ENCODE results near the gene KIAA1549. TPM values are rescaled to one million over a fixed set of nuclear protein-coding genes. Genes with fewer than 3 reads are reported as not detected.

The KIAA1549 gene
- total RNA-seq, 1 experiment from 2014 or later, result 14.1 TPM

- Histone ChIP-seq H3K36me3 (ENCODE audit: control insufficient read depth, insufficient read depth, low read length) (no peaks in the 10 kb centered on the region), H3K4me1 (ENCODE audit: control insufficient read depth, insufficient read depth, low read length) (no peaks in the 10 kb centered on the region), H3K4me3 (ENCODE audit: low read depth in 2 of 2, low read length in 2 of 2) (no peak overlapping the region), H3K27ac (ENCODE audit: low read length) (no peak overlapping the region), H3K9me3 (ENCODE audit: control insufficient read depth, insufficient read depth, low read depth, low read length) (no peaks in the 10 kb centered on the region), H3K27me3 (ENCODE audit: control insufficient read depth, insufficient read depth, low read length) (no peaks in the 10 kb centered on the region)
- intact Hi-C loops (cut with micrococcal nuclease; ENCODE audit: unreplicated experiment), result no loop called here
- no peak for ATAC-seq
- no peak for DNase-seq (ENCODE audit: low read depth, low spot score)
- TF ChIP-seq POLR2AphosphoS5 (IDR thresholded peaks at IDR 0.05; ENCODE audit: low read depth, low read length) (no peak), SIN3A (IDR thresholded peaks at IDR 0.05; ENCODE audit: borderline replicate concordance, insufficient read depth, low read depth, low read length) (no peak), REST (IDR thresholded peaks at IDR 0.05; ENCODE audit: insufficient read depth in 1 of 2, low read depth in 2 of 2, low read length in 1 of 2) (no peak), CTCF (IDR thresholded peaks at IDR 0.05) (no peak), TCF7L2 (IDR thresholded peaks at IDR 0.05; ENCODE audit: low read depth, low read length) (no peak)
- ChIA-PET POLR2A (no interaction called here), CTCF (no interaction called here)
- in situ Hi-C loops (cut with HindIII; ENCODE audit: low pct_unique_long_range_greater_than_20kb, low sequenced_read_pairs), result no loop called here
- BruUV-seq (replicated peaks), result no TSS peak
Measured at GRCh38 chr7:138853448-138853847, 127.7 kb downstream of the KIAA1549 start.

DNA sequence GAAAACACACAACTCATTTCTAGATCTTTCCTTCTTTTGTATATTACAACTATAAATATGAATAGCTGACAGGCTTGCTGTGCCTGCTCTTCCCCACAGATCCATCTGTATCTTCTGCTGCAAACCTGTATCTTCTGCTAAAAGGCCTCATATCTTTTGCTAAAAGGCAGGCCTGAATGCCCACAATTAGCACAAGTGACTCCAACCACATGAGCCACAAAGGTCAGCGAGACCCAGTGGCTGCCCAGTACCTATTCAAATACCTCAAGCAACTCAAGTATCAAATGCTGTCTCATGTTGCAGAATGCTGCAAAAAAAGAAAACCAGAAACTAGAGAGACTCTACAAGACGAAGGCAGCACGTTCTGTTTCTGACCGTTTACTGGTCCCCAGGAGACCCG, 128.7 kb downstream of the KIAA1549 start:
- no peak overlapping the region for H3K27ac ChIP-seq (ENCODE audit: low read length)
- H3K27me3 ChIP-seq (ENCODE audit: control insufficient read depth, insufficient read depth, low read length), result no peaks in the 10 kb centered on the region
- ATAC-seq (no peak), DNase-seq (ENCODE audit: low read depth, low spot score) (no peak)
- no peaks in the 10 kb centered on the region for H3K9me3 ChIP-seq (ENCODE audit: control insufficient read depth, insufficient read depth, low read depth, low read length)
- intact Hi-C loops (cut with micrococcal nuclease; ENCODE audit: unreplicated experiment) (no loop called here), in situ Hi-C loops (cut with HindIII; ENCODE audit: low pct_unique_long_range_greater_than_20kb, low sequenced_read_pairs) (no loop called here)
- POLR2A ChIA-PET, result interaction anchor here (0.6 kb wide), 1 partner anchor 91 kb away, joined by 7 read pairs; no protein-coding TSS in a partner anchor
- H3K36me3 ChIP-seq (ENCODE audit: control insufficient read depth, insufficient read depth, low read length), result no peaks in the 10 kb centered on the region; the same call in 1 of the 2 replicates
- TF ChIP-seq CTCF (IDR thresholded peaks at IDR 0.05) (no peak), POLR2AphosphoS5 (IDR thresholded peaks at IDR 0.05; ENCODE audit: low read depth, low read length) (no peak), REST (IDR thresholded peaks at IDR 0.05; ENCODE audit: insufficient read depth in 1 of 2, low read depth in 2 of 2, low read length in 1 of 2) (no peak)
- BruUV-seq (replicated peaks), result no TSS peak
- CTCF ChIA-PET, result no interaction called here
- H3K4me1 ChIP-seq (ENCODE audit: control insufficient read depth, insufficient read depth, low read length), result no peaks in the 10 kb centered on the region
- no peak overlapping the region for H3K4me3 ChIP-seq (ENCODE audit: low read depth in 2 of 2, low read length in 2 of 2)
